ENCODE measurements around the gene CDH26.

GRCh38 chr20:59985164-59985563 is 26.9 kb downstream of the CDH26 start:
- TF ChIP-seq, protein P1, sequence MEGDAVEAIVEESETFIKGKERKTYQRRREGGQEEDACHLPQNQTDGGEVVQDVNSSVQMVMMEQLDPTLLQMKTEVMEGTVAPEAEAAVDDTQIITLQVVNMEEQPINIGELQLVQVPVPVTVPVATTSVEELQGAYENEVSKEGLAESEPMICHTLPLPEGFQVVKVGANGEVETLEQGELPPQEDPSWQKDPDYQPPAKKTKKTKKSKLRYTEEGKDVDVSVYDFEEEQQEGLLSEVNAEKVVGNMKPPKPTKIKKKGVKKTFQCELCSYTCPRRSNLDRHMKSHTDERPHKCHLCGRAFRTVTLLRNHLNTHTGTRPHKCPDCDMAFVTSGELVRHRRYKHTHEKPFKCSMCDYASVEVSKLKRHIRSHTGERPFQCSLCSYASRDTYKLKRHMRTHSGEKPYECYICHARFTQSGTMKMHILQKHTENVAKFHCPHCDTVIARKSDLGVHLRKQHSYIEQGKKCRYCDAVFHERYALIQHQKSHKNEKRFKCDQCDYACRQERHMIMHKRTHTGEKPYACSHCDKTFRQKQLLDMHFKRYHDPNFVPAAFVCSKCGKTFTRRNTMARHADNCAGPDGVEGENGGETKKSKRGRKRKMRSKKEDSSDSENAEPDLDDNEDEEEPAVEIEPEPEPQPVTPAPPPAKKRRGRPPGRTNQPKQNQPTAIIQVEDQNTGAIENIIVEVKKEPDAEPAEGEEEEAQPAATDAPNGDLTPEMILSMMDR (IDR thresholded peaks at IDR 0.05; ENCODE audit: extremely low read depth in 1 of 2, insufficient read depth in 1 of 2, low read depth in 1 of 2, low read length in 2 of 2) = no peak
- TF ChIP-seq JUN (IDR thresholded peaks at IDR 0.05; ENCODE audit: borderline replicate concordance, insufficient read depth, insufficient read length, low read depth) (no peak), POLR2AphosphoS5 (IDR thresholded peaks at IDR 0.05; ENCODE audit: insufficient read depth, low read depth, low read length) (no peak), FOS (IDR thresholded peaks at IDR 0.05; ENCODE audit: borderline replicate concordance, insufficient read depth, low read length) (no peak), POLR2A (IDR thresholded peaks at IDR 0.05; ENCODE audit: low read depth, low read length) (no peak)

All from endothelial cell of umbilical vein (primary cell).